ENCODE results near the gene JADE2.
"Not testable (repeated sequence)": the region's sequence is repeated elsewhere in the genome, so short reads cannot be mapped to it uniquely, and the experiment has no call there.

Gene JADE2

DNA sequence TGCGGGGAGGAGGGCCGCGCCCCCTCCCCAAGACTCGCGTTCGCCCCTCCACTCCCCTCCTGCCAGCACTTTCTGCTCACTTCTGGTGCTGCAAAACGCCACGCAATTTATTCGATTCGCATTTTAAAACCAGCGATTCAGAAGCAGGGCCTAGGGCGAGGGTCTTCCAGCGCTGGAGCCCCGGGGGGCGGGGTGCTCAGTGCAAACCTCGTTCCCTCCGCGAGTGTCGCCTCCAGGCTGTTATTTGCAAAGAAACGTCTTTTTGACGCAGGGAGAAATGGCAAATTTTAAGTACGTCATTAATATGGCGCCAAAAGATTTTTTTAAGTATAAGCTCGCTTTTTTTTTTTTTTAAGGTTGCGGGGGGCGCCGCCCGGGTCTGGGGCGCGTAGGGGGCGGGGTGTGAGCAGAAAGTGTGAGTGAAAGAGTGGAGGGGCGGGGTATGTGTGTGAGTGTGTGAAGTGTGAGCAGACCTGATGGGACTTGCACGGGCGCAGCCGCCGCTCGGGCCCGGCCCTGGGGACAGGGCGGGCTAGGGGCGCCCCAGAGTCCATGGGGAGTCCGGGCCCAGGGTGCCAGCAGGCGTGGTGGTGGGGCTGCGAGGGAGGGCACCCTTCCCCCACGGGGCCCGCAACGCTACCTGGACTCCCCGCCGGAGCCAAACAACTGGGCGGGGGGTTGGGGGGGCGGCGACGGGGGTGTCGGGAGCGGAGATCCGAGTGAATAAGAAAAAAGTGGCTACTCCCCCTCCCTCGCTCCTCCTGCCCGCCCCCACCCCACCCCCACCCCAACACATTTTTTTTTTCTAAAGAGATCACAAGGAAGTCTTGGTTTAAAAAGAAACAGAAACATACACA lies at the start of gene JADE2:
JADE2 (plus strand) TSS at position 845 of the 857 bp plus-strand sequence. CDS start 10,188 bp downstream, outside the sequence.
- peak; percentile 72 for DNase-seq

DNA sequence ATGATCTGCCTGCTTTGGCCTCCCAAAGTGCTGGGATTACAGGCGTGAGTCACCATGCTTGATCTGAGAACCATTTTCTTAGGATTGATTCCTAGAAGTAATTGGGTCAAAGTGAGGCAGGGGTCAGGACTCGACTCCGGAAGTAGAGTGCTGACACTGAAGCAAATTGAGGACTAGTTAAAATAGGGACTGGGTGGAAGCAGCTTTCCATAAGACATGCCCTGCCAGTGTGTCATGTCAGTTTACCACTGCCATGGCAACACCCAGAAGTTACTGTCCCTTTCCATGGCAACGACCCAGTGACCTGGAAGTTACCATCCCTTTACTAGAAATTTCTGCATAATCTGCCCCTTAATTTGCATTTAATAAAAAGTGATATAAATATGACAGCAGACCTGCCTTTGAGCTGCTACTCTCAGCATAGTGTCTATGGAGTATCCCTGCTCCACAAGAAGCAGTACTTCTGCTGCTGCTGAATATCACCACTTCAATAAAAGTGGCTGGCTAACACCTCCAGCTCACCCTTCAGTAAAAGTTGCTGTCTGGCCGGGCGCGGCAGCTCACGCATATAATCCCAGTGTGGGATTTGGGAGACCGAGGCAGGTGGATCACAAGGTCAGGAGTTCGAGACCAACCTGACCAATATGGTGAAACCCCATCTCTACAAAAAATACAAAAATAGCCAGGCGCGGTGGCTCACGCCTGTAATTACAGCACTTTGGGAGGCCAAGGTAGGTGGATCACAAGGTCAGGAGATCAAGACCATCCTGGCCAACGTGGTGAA lies 47.8 kb upstream of the JADE2 start:
- DNase-seq, result no peak

DNA sequence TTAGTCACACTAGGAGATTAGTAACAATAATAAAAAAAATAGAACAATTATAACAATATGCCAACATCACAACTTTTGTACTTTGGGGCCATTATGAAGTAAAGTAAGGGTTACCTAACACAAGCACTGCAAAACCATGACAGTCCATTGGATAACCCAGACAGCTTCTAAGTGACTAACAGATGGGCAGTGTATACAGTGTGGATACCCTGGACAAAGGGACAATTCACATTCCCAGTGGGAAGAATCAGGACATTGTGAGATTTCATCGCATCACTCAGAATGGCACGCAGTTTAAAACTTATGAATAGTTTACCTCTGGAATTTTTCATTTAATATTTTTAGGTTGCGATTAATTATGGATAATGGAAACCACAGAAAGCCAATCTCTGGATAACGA lies 45.6 kb upstream of the JADE2 start:
- no peak for DNase-seq

DNA sequence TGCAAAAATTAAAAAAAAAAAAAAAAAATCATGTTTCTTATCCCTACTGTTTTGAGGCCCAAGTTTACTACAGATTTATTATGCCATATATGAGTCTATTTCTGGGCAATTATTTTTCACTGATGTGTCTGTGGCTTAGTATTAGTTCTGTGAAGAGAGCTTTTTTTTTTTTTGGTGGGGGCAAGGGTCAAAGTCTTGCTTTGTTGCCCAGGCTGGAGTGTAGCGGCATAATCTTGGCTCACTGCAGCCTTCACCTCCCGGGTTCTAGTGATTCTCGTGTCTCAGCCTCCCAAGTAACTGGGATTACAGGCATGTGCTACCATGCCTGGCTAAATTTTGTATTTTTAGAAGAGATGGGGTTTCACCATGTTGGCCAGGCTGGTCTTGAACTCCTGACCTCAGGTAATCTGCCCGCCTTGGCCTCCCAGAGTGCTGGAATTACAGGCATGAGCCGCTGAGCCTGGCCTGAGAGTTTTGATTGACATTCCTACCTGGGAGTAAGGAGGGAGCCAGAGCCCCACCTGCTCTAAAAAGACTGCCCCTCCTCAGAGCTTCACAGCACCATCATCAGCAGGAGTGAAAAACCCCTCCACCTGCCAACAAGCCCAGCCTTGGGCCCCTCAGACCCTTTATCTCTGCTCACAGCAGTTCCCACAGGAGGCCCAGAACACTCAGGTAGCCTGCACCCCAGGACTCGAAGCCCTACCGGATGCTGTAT lies 36.1 kb upstream of the JADE2 start:
- no peak for DNase-seq

DNA sequence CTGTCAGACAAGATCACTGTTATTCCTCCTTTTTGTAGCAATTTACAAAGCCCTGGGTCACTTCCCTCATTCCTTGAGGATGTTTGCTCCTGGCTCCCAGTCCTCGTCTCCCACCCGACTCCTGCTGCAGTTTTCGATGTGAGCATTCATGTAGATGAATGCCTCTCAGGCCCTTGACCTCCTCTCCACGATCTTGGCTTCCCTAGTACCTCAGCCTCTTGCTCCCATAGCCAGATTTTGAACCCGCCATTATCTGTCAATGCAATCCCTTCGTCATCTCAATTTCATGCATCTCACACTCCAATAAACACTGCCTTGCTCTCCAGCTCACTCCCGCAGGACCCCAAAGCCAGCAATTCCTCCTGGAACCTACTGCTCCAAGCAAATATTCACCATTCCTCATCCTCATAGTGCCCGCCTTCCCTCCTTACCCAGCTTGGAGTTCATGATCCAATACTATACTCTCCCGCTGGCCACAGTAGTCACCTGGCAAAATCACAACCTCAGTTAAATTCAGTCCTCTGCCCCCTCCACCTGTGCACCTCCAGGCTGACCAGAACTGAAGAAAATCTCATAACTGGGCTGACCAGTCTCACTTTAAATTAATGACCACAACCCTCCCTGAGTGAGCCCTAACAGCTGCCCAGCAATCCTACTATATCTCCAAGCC lies 35.1 kb upstream of the JADE2 start:
- no peak for DNase-seq

DNA sequence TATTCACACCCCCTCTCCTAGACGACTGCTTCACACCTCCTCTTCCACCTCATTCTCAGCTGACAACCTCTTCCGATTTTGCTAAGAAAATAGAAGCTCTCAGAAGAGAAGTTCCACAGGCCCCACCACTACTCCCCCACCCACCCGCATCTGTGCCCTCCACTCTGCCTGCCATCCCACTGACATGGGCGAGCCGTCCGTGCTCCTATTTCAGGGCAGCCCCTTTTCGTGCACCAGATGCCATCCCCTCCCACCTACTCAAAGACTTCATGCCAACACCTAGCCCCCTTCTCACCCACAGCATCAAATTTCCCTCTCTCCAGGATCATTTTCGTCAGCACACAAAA lies 34.6 kb upstream of the JADE2 start:
- no peak for DNase-seq

DNA sequence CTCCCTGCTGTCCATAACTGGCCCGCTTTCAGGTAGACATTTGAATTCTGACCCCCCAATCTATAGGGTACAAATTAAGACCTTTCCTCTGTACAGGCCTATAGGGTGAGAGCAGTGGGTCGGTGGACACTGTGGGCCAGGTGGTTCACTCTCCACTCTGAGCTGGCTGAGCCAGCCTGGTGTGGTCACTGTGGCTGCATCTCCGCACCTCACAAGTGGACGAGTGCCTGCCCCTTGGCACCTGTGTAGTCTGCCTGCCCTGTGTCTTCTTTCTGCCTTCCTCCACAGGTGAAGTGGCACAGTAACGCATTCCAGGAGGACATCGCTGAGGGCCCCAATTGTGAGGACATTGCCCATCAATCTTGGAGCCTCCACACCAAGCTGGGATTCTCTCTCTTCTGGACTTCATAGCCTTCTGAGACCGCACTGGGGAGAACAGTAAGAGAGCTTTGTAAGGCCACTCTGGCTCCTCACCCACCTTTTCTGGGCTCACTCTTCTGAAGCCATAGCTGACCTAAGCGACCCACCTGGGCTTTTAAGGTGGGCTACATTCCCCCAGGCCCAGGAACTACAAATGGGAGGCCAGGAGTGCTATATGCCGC lies 33.5 kb upstream of the JADE2 start:
- DNase-seq, result no peak

DNA sequence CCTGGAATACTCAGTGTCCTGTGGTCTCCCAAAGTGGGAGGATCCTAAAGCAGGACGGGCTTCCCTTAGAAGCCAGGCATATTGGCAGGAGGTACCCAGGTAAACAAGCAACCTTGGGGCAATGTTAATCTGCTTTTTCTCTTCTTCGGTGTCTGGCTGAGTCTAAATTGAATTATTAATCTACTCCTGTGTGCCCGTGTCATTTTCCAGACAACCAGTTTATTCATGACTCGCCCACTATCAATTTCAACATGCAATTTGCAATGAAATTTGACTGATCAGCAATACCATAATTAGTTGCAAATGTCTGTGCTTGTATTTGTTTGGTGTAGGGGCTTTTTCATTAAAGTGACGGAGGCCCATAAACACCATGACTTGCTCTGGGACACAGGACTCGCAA lies 32.9 kb upstream of the JADE2 start:
- DNase-seq, result no peak

DNA sequence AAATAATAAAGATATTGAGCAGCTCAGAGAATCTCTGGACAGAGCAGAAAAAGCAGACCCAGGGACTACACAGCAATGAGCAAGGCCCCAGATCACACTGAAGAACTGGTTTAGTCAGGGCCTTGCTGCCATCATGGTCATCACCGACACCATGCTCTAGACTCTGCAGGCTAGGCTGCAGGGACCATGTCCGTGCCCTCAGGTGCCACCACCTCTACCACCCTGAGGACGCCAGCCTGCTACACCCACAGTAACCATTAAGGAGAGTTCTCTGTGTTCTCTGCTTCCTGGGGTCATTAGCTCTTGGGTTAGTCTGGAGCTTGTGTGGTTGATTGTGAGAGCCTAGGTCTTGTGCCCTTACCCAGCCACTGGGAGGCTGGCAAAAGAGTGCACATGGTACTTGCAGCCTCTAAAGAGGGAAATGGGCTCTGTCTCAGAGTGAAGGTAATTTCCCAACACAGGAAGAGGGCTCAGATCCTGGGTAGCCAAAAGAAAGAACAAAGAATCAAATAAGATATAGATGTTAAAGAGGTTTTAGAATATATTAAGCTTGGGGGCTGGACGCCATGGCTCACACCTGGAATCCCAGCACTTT lies 31.9 kb upstream of the JADE2 start:
- DNase-seq, result no peak

DNA sequence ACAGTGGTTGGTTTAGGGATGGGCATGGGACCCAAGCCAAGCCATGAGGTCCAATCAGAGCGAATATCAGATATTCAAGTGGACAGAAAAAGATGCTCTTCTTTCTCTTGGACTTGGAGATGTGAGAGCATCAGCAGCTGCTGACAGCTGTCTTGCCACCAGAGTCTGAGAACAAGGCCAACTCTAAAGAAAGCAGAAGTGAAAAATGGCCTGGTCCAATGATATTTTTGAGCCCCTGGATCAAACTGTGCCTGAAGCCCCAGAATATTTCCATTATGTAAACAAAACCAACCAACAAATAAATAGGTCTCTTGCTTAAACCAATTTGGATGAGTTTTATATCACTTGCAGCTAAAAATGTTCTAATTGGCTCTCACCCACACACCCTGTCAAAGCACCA lies 30.7 kb upstream of the JADE2 start:
- DNase-seq, result no peak

DNA sequence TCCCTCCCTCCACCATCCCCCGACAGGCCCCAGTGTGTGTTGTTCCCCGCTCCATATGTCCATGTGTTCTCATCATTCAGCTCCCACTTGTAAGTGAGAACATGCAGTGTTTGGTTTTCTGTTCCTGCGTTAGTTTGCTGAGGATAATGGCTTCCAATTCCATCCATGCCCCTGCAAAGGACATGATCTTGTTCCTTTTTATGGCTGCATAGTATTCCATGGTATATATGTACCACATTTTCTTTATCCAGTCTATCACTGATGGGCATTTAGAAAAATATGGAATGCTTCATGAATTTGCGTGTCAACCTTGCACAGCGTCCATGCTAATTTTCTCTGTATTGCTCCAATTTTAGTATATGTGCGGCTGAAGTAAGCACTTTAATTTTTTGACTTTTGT lies 25.6 kb upstream of the JADE2 start:
- not testable (repeated sequence) for DNase-seq

DNA sequence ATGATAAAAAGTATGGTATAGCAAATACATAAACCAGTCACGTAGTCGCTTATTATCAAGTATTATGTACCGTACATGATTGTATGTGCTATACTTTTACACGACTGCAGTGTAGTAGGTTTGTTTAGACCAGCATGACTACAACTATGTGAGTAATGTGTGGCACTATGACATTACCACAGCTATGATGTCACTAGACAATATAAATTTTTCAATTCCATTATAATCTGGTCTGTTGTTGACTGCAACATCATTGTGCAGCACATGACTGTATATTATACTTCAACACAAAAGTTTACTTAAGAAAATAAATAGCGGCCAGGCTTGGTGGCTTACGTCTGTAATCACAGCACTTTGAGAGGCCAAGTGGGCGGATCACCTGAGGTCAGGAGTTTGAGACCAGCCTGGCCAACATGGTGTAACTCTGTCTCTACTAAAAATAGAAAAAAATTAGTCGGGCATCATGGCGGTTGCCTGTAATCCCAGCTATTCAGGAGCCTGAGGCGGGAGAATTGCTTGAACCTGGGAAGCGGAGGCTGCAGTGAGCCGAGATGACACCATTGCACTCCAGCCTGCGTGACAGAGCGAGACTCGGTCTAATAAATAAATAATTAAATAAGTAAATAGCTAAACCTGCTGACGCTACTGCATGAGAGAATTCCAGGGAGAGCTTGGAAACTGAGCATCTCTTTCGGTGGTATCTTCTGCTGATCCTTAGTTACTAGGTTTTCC lies 24.6 kb upstream of the JADE2 start:
- no peak for DNase-seq

DNA sequence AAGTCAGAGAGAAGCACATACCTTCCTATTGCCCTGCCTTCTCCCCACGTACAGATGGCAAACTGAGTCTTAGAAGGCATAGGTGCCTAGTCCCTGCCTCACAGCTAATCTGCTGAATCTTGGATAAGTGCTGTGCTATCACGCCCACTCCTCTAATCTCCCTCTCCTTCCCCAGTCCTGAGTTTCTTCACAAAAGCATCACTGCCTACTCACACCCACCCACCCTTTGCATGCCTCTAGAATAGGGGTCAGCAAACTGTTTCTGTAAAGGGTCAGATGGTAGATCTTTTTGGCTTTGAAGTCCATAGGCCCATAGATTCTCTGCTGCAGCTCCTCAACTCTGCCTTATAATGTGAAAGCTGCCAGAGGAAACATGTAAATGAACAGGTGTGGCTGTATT lies 23.2 kb upstream of the JADE2 start:
- no peak for DNase-seq

DNA sequence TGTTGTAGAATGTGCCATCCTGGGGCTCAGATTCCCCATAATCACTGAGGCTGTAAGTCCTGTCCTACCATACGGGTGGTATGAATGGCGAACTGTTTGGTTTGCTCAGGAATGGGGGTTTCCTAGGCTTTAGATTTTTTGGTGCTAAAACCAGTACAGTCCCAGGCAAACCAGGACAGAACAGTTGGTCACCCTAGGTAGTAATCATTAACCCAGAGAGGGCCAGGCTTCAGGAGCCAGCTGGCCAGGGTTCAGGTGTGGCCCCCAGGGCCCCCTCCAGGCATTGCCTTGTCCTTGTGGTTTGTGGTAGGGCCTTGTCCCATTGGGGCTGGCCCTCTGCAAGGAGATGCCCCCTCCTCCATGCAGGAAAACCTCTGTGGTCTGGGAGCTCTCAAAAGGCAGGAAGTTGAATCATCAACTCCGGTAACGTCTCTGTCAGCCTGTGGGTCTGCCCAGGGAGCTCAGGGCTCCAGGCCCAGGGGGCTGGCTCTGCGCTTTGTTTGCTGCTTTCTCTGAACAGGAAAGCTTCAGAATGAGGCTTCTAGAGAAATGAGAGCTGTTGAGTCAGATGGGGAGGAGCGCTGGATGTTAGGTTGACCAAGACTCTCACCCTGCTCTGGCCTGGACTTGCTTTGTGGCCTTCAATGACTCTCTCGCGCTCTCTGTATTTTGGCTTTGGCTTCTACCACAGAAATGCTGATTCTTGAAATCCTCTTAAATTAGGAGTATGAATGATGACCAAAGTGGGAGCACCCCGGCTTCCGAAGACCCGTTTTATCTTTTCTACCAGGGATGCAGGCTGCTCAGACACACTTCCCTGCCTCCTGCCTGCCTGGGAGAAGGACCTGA lies 22.2 kb upstream of the JADE2 start:
- peak; percentile 57 for DNase-seq

DNA sequence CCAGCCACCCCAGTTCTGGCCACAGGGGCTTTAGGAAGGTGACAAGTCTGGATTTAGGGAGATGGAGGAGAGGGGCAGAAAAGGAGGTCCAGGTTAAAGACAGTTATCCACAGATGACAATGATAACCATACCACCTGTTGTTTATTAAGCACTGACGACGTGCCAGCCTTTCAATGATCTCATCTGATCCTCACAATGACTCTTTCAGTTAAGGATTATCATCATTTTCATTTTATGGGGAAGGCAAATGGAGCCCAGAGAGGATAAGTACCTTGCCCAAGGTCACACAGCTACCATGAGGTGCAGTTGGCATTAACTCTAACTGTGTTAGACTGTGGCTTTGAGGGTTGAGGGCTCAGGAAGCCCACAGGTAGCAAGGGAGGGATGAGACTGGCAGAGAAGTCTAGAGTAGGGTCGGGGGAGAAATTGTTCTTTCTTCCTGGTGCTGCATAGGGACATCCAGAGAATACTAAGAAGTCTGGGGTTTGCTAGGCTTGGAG lies 21.5 kb upstream of the JADE2 start:
- DNase-seq, result no peak

DNA sequence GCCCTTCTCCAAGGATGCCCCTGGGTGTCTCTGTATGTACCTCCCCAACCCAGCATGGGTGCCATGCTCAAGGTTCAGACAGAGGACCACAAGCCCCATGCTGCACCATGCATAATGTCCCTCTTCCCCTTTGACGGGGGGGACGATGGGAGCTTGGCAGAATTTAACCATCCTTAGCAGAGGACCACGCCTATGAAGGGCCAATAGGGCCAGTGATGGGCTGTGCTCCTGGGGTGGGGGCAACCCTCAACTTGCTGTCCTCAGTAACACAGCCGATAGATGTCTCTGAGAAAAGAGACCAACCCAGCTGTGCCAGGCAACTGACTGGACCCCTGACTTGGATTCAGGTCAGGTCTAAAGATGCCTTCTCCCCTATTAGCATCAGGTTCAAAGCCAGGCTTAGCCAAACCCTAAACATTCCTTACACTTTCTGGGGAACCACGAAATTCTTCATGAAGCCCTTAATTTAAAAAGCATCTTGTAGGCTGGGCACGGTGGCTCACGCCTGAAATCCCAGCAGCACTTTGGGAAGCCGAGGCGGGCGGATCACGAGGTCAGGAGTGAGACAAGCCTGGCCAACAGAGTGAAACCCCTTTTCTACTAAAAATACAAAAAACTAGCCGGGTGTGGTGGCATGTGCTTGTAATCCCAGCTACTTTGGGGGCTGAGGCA lies 20.7 kb upstream of the JADE2 start:
- DNase-seq, result no peak

DNA sequence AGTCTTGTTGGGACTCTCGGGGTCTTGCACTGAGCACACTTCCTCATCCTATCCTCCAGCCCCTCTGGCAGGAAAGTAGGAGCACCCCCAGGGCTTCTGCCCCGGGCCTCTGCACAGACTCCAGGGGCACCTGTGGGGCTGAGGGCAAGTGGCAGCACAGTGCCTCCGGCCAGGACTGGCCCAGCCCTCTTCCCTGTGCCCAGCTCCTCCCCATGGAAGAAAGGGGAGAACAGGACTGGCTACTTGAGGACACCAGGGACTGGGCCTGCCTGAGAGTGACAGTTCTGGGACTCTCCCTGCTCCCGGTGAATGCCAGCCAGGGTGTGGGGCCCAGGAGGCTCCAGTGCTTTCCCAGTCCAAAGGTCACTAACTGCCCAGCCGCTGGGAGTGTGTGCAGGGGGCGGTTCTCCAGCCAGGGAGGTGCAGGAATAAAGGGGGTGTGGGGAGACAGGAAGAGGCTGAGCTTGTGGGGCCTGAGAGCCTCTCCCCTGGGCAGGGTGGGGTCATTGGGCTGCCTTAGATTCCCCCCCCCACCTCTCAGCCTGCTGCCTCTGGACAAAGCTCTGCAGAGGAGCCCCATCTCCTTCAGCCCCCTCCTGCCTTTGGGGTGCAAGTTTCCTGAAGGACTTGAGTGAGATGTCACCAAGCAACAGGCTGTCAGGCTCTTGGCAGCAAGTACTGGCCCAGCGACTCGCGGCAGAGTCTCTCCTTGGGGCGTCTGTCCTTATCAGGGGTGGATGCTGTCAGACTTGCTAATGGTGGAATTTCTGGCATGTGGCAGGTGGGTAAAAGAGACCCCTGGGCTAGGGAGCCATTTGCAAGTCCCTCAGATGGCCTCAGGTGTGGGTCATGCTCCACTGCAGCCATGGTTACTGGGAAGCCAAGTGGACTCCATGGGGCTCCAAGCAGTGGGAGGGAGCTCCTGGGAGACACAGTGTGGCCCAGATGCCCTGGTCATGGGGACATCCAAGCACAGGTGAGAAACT lies 19.1 kb upstream of the JADE2 start:
- DNase-seq, result no peak

DNA sequence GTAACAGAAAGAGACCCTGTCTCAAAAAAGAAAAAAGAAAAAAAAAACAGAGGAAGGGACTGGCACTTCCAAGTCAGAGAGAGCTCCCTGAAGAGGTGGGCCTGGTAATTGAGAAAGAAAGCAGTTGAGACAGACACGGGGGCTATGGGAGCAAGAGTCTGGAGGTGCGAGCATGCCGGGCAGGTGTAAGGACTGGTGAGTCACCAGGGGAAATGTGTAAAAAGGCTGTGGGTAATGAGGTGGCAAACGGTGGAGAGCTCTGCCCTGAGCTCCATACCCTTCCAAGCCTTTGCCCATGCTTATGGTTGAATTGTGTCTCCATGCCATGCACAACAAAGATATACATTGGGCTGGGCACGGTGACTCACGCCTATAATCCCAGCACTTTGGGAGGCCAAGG lies 18.0 kb upstream of the JADE2 start:
- DNase-seq, result no peak

Data from stimulated activated CD4-positive, alpha-beta T cell treated with anti-CD3 and anti-CD28 coated beads, Interleukin-4, amount 100 ng/mL, for 1 hour (primary cell).